Measurements from ENCODE around the gene AMBN. TPM values are rescaled to one million over a fixed set of nuclear protein-coding genes. Genes with fewer than 3 reads are reported as not detected.

Gene AMBN
- polyA plus RNA-seq, 10 donors = 0.08 TPM; not detected in 9

Other genes starting within 250 kb of the AMBN start
- gene SMR3A, start 231.5 kb upstream of the AMBN start, polyA plus RNA-seq (ENCODE audit: insufficient read length in 10 of 10) = not detected
- under 1 TPM in 1 of 10 donors, not detected in 9; 0.22 TPM for gene SMR3B, start 209.1 kb upstream of the AMBN start, polyA plus RNA-seq (ENCODE audit: insufficient read length in 10 of 10)
- gene OPRPN, start 194.3 kb upstream of the AMBN start, polyA plus RNA-seq (ENCODE audit: insufficient read length in 10 of 10) = not detected
- not detected for gene MUC7, start 120.1 kb upstream of the AMBN start, polyA plus RNA-seq (ENCODE audit: insufficient read length in 10 of 10)
- not detected for gene AMTN, start 73.7 kb upstream of the AMBN start, polyA plus RNA-seq (ENCODE audit: insufficient read length in 10 of 10)
- 1 to 10 TPM; 1.1 to 3.7 (median 3.1) TPM for gene ENAM, start 36.5 kb downstream of the AMBN start, polyA plus RNA-seq (ENCODE audit: insufficient read length in 10 of 10)
- gene JCHAIN, start 74.3 kb downstream of the AMBN start, polyA plus RNA-seq (ENCODE audit: insufficient read length in 10 of 10) = 1 to 10 TPM in 9 of 10 donors, under 1 TPM in 1; 0.92 to 2.4 (median 1.5) TPM
- 10 to 100 TPM; 19.9 to 28.7 (median 22.6) TPM for gene UTP3, start 96.3 kb downstream of the AMBN start, polyA plus RNA-seq (ENCODE audit: insufficient read length in 10 of 10)
- gene RUFY3, start 129.7 kb downstream of the AMBN start, polyA plus RNA-seq (ENCODE audit: insufficient read length in 10 of 10) = 100 to 1,000 TPM in 4 of 10 donors, 10 to 100 TPM in 6; 41.9 to 119 (median 66.0) TPM
- 100 to 1,000 TPM; 127 to 193 (median 158) TPM for gene GRSF1, start 247.6 kb downstream of the AMBN start, polyA plus RNA-seq (ENCODE audit: insufficient read length in 10 of 10)

Data from muscle of back (tissue), 10 donors.